ENCODE data around the gene EYS. TPM values are rescaled to one million over a fixed set of nuclear protein-coding genes. Genes with fewer than 3 reads are reported as not detected.

Gene EYS
- total RNA-seq, 1 experiment from 2014 or later, result not detected

DNA sequence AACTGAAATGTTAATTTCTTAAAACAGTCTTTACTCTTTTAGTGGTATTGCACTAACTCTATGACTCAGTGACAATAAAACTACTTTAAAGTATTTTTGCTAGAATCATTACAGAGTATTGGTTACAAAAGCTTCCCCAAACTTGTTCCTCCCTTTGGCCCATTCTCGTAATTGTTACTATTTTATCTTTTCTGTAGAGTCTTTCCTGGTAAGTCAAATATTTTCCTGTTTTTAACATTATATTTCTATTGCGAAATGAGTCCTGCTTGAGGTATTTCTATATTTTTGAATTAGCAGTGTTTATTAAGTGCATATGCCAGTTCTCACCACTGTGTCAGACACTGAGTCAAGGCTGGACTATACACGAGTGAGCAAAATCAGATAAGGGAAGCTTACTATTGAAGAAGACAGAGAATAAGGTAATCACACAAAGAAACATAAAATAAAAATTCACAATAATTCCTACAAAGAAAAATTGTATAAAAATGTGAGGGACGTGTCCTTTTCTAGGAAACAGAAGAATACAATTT lies 970.5 kb downstream of the EYS start:
- Histone ChIP-seq H3K18ac (ENCODE audit: insufficient read length, low read depth, low read length) (no peak overlapping the region), H3T11ph (ENCODE audit: low read length) (no peak overlapping the region), H2AK5ac (ENCODE audit: insufficient read length, low read length) (no peak overlapping the region), H4K91ac (ENCODE audit: insufficient read length, low read depth, low read length) (no peak overlapping the region), H4K20me1 (ENCODE audit: control insufficient read depth, insufficient read depth, insufficient read length) (no peaks in the 10 kb centered on the region), H3K27me3 (ENCODE audit: insufficient read depth, low read length) (no peaks in the 10 kb centered on the region), H2BK15ac (ENCODE audit: low read depth, low read length) (no peak overlapping the region), H2AFZ (ENCODE audit: low read length) (no peak overlapping the region), H2BK20ac (ENCODE audit: low read depth, low read length, poor library complexity, severe bottlenecking) (no peak overlapping the region), H3K4ac (ENCODE audit: low read depth, low read length) (no peak overlapping the region), H4K8ac (replicated peaks; ENCODE audit: insufficient read length, low read depth, low read length) (no peak overlapping the region), H3K79me1 (ENCODE audit: insufficient read depth, low read depth, low read length, poor library complexity, severe bottlenecking) (no peaks in the 10 kb centered on the region), H3K9ac (ENCODE audit: extremely low read depth, insufficient read length, low read length) (no peak overlapping the region), H3K14ac (ENCODE audit: insufficient read depth, low read length) (no peak overlapping the region), H3K9me3 (ENCODE audit: control insufficient read depth, low read depth, low read length) (no peaks in the 10 kb centered on the region), H3K79me2 (ENCODE audit: insufficient read depth, low read length) (no peaks in the 10 kb centered on the region), H2BK12ac (ENCODE audit: insufficient read length, low read depth, low read length) (no peak overlapping the region), H3K4me1 (ENCODE audit: insufficient read depth, low read length) (no peaks in the 10 kb centered on the region), H4K5ac (ENCODE audit: insufficient read length, low read depth, low read length) (no peak overlapping the region), H2BK120ac (ENCODE audit: low read depth, low read length, poor library complexity, severe bottlenecking) (no peak overlapping the region), H3K56ac (ENCODE audit: insufficient read length, low read depth, low read length) (no peak overlapping the region), H2BK5ac (ENCODE audit: insufficient read length, low read length) (no peak overlapping the region), H3K23ac (ENCODE audit: insufficient read length, low read depth, low read length) (no peak overlapping the region), H3K23me2 (ENCODE audit: insufficient read length, low read depth, low read length, poor library complexity, severe bottlenecking) (no peaks in the 10 kb centered on the region), H3K27ac (ENCODE audit: insufficient read length, low read depth, low read length) (no peak overlapping the region), H3K4me2 (ENCODE audit: insufficient read depth, insufficient read length, low read length) (no peak overlapping the region)
- peaks cover 0 to 2% (median 0%) of the 10 kb centered on the region in 3 experiments; a peak in 2 of 7 replicates for H3K36me3 Mint-ChIP-seq (ENCODE audit: insufficient read depth in 1 of 3, low read depth in 3 of 3)
- H3K4me3 Mint-ChIP-seq, result no peak overlapping the region
- no CpG with 5 or more reads among the region's 4 CpGs for WGBS (ENCODE audit: extremely low coverage, insufficient read length, low lambda C conversion rate)
- H3K9me3 Mint-ChIP-seq, result peaks cover 0 to 4% of the 10 kb centered on the region in 2 experiments; a peak in 4 of 5 replicates
- no peak overlapping the region for H3K27ac Mint-ChIP-seq
- no peaks in the 10 kb centered on the region for H3K4me1 Mint-ChIP-seq
- TF ChIP-seq, protein P1, sequence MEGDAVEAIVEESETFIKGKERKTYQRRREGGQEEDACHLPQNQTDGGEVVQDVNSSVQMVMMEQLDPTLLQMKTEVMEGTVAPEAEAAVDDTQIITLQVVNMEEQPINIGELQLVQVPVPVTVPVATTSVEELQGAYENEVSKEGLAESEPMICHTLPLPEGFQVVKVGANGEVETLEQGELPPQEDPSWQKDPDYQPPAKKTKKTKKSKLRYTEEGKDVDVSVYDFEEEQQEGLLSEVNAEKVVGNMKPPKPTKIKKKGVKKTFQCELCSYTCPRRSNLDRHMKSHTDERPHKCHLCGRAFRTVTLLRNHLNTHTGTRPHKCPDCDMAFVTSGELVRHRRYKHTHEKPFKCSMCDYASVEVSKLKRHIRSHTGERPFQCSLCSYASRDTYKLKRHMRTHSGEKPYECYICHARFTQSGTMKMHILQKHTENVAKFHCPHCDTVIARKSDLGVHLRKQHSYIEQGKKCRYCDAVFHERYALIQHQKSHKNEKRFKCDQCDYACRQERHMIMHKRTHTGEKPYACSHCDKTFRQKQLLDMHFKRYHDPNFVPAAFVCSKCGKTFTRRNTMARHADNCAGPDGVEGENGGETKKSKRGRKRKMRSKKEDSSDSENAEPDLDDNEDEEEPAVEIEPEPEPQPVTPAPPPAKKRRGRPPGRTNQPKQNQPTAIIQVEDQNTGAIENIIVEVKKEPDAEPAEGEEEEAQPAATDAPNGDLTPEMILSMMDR (conservative IDR thresholded peaks at IDR 0.05), result no peak
- no peaks in the 10 kb centered on the region for H3K27me3 Mint-ChIP-seq (ENCODE audit: low read depth)
- DNase-seq, result no peak
